Gastrocnemius medialis (tissue), 4 donors: ENCODE data around the gene SMURF2. TPM values are rescaled to one million over a fixed set of nuclear protein-coding genes. Genes with fewer than 3 reads are reported as not detected.
A peak's percentile ranks its signal among the peaks of the same experiment; 100 is the strongest.

Experiments used
- ATAC-seq, 2 donors: fragments of 150-250 bp; one replicate each; pipeline ENCODE4 v1.9.1; 2016
- DNase-seq, 2 donors: peaks; one replicate each; pipeline ENCODE4 v3.0.0-alpha.2; 2019
- H3K27ac ChIP-seq, 4 donors: fragments of 200-600 bp; sonication (generic); 1 replicate in 1 of 4; 2 replicates in 3 of 4; pipeline ENCODE4 v1.5.1; 2016 to 2018; ENCODE audit warnings: mild to moderate bottlenecking in 2 of 4, moderate library complexity in 1 of 4
- H3K27me3 ChIP-seq, 3 donors: fragments of 200-600 bp; sonication (generic) in 2 of 3; 1 replicate in 1 of 3; 2 replicates in 2 of 3; pipeline versions ENCODE4 v1.5.1 to v1.6.0; 2016 to 2019; ENCODE audit warnings: mild to moderate bottlenecking in 1 of 3, moderate library complexity in 1 of 3
- H3K36me3 ChIP-seq, 2 donors: fragments of 200-600 bp; sonication (generic) in 1 of 2; one replicate each; pipeline ENCODE4 v1.5.1; 2017 to 2018
- H3K4me1 ChIP-seq, 2 donors: fragments of 200-600 bp; sonication (generic) in 1 of 2; one replicate each; pipeline ENCODE4 v1.5.1; 2016 to 2017; ENCODE audit warnings: mild to moderate bottlenecking in 2 of 2
- H3K4me3 ChIP-seq, 4 donors: fragments of 200-600 bp; sonication (generic) in 3 of 4; 1 replicate in 1 of 4; 2 replicates in 3 of 4; pipeline ENCODE4 v1.5.1; 2016 to 2019; ENCODE audit warnings: mild to moderate bottlenecking in 2 of 4
- H3K9me3 ChIP-seq, 3 donors: fragments of 200-600 bp; sonication (generic) in 2 of 3; 1 replicate in 1 of 3; 2 replicates in 2 of 3; pipeline ENCODE4 v1.5.1; 2016 to 2019
- POLR2A ChIP-seq, 2 donors: fragments of 450-650 bp; IDR thresholded peaks; one replicate each; pipeline ENCODE4 v1.6.1; 2017; ENCODE audit warnings: antibody characterized with exemption in 2 of 2, mild to moderate bottlenecking in 2 of 2, moderate library complexity in 2 of 2
- in situ Hi-C, 4 donors: fragments of 200-750 bp; cut with MboI; loops; one replicate each; pipeline versions ENCODE4 v1.15.0 to v1.8.0; 2017; ENCODE audit warnings: low sequenced_read_pairs in 4 of 4
- intact Hi-C: fragments of 100-400 bp; cut with DNase I; formaldehyde crosslinking; loops from one replicate; pipeline ENCODE4 v1.15.1; 2023; ENCODE audit warnings: low total_unique reads
- total RNA-seq, 4 donors: library from RNA; depleted of rRNA; stranded (reverse); fragments of >200 nt; gene quantifications; one replicate each; pipeline versions ENCODE4 v1.1.0 to v1.2.3, GENCODE V29; 2016
- TF ChIP-seq, protein P1 (sequence below), 5 experiments: fragments of 450-650 bp in 3 of 5; fragments of 200-600 bp in 2 of 5; sonication (generic) in 2 of 5; IDR thresholded peaks in 4 of 5; conservative IDR thresholded peaks in 1 of 5; 1 replicate in 4 of 5; 2 replicates in 1 of 5; pipeline ENCODE4 v1.5.1; 2016 to 2019; ENCODE audit warnings: antibody characterized with exemption in 5 of 5, mild to moderate bottlenecking in 3 of 5, moderate library complexity in 3 of 5

SMURF2 gene
- total RNA-seq, 4 donors from 2014 or later, result 8.9 to 15.3 (median 11.4) TPM

DNA sequence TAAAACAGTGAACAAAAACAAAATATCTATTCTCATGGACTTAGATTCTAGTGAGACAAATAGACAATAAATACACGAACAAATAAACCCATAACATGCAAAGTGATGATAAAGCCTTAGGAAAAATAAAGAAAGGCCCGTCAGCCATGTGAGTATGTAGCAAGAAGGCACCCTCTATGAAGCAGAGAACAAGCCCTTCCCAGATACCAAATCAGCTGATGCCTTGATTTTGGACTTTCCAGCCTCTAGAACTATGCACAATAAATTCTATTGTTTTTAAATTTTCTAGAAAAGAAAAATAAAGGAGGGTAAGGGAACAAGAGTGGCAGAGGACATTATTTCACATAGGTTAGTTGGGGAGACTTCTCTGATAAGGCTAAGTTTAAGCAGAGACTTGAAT is 40.7 kb upstream of the SMURF2 start:
- TF ChIP-seq POLR2A (IDR thresholded peaks at IDR 0.05), result no peak
- H3K9me3 ChIP-seq, result no peaks in the 10 kb centered on the region
- intact Hi-C loops (no loop called here), in situ Hi-C loops (no loop called here)
- H3K27ac ChIP-seq, result no peak overlapping the region
- DNase-seq, result no peak
- no peak overlapping the region for H3K4me3 ChIP-seq
- H3K27me3 ChIP-seq, result no peaks in the 10 kb centered on the region
- no peak for ATAC-seq
- no peaks in the 10 kb centered on the region for H3K36me3 ChIP-seq
- H3K4me1 ChIP-seq, result peaks cover 5 to 7% of the 10 kb centered on the region in 2 donors

DNA sequence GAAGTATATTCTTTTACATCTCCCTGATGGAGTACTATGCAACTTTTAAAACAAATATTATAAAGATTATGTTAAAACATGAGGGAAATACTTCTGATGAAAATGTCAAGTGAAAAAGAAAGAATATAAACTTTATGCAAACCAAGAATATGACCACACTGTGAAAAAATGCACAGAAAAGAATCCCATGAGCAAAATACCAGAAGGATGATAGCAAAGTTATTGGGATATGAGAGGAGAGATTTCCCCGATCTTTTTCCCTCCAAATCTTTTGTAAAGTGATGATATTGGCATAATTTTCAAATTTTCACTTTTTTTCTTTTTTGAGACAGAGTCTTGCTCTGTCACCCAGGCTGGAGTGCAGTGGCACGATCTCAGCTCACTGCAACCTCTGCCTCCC is 36.6 kb upstream of the SMURF2 start:
- TF ChIP-seq POLR2A (IDR thresholded peaks at IDR 0.05), result no peak
- TF ChIP-seq, protein P1, sequence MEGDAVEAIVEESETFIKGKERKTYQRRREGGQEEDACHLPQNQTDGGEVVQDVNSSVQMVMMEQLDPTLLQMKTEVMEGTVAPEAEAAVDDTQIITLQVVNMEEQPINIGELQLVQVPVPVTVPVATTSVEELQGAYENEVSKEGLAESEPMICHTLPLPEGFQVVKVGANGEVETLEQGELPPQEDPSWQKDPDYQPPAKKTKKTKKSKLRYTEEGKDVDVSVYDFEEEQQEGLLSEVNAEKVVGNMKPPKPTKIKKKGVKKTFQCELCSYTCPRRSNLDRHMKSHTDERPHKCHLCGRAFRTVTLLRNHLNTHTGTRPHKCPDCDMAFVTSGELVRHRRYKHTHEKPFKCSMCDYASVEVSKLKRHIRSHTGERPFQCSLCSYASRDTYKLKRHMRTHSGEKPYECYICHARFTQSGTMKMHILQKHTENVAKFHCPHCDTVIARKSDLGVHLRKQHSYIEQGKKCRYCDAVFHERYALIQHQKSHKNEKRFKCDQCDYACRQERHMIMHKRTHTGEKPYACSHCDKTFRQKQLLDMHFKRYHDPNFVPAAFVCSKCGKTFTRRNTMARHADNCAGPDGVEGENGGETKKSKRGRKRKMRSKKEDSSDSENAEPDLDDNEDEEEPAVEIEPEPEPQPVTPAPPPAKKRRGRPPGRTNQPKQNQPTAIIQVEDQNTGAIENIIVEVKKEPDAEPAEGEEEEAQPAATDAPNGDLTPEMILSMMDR (IDR thresholded peaks at IDR 0.05 in 4 of 5, conservative IDR thresholded peaks at IDR 0.05 in 1 of 5), result no peak
- no peak for DNase-seq
- H3K9me3 ChIP-seq, result no peaks in the 10 kb centered on the region
- no peak overlapping the region for H3K4me3 ChIP-seq
- H3K27me3 ChIP-seq, result no peaks in the 10 kb centered on the region
- H3K27ac ChIP-seq, result no peak overlapping the region
- in situ Hi-C loops (no loop called here), intact Hi-C loops (no loop called here)
- H3K4me1 ChIP-seq, result no peaks in the 10 kb centered on the region
- no peaks in the 10 kb centered on the region for H3K36me3 ChIP-seq
- ATAC-seq, result no peak

DNA sequence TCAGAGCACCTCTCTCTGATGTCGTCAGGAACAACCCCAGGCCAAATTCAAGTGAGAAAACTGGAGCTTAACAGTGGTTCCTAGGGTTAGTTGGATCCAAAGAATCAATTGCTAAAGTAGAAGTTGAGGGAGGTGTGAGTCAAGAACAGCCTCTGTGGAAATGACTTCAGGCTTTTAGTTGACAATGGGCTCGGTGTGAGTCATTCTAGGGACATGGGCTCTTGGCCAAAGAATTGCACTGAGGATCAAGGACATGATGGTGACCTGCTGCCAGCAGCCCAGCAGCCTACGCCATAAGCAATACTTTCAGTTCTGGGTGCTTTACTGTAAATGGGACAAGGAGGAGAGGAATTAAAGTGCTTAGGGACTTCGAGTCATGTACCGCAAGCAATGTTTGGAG is 32.1 kb upstream of the SMURF2 start:
- Histone ChIP-seq H3K4me1 (no peaks in the 10 kb centered on the region), H3K36me3 (no peaks in the 10 kb centered on the region), H3K27me3 (no peaks in the 10 kb centered on the region), H3K4me3 (no peak overlapping the region), H3K9me3 (no peaks in the 10 kb centered on the region), H3K27ac (peak overlapping the region in 1 of 4 donors; percentile 55)
- intact Hi-C loops, result no loop called here
- ATAC-seq (peak; percentile 89 to 90), DNase-seq (peak; percentile 13 to 69)
- in situ Hi-C loops, result no loop called here
- no peak for TF ChIP-seq POLR2A (IDR thresholded peaks at IDR 0.05)
- TF ChIP-seq, protein P1 (IDR thresholded peaks at IDR 0.05 in 4 of 5, conservative IDR thresholded peaks at IDR 0.05 in 1 of 5), result no peak

DNA sequence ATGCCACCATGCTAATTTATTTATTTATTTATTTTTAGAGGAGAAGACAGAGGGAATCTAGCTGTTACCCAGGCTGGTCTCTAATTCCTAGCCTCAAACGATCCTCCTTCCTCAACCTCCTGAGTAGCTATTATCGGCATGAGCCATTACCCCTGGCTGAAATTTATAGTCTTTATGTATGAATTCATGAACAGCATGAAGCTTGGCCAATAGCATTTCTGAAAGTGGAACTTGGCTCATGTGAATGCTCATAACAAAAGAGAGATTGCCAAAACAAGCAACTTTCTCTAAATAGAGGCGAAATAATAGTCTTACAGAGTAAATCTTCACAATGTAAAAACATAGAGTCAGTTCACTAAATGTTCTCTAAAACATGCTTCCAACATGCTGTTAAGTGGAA is 30.1 kb upstream of the SMURF2 start:
- TF ChIP-seq, protein P1 (IDR thresholded peaks at IDR 0.05 in 4 of 5, conservative IDR thresholded peaks at IDR 0.05 in 1 of 5), result no peak
- DNase-seq (no peak), ATAC-seq (no peak)
- Histone ChIP-seq H3K9me3 (no peaks in the 10 kb centered on the region), H3K27ac (no peak overlapping the region), H3K27me3 (no peaks in the 10 kb centered on the region), H3K4me3 (no peak overlapping the region), H3K4me1 (no peaks in the 10 kb centered on the region), H3K36me3 (no peaks in the 10 kb centered on the region)
- in situ Hi-C loops, result no loop called here
- intact Hi-C loops, result no loop called here

DNA sequence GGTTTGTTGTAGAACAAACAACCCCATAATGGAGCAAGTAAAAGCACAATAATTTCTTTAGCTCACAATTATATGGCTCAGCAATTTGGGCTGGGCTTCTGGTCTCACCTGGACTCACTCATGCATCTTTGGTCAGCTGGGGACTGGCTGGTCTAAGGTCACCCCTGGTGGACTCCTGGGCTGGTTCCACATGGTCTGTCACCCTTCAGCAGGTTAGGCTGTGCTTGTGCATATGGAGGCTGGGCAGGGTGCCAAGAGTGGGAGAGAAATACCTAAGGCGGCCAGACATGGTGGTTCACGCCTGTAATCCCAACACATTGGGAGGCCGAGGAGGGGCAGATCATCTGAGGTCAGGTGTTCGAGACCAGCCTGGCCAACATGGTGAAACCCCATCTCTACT is 27.0 kb upstream of the SMURF2 start:
- TF ChIP-seq, protein P1 (IDR thresholded peaks at IDR 0.05 in 4 of 5, conservative IDR thresholded peaks at IDR 0.05 in 1 of 5), result no peak
- TF ChIP-seq POLR2A (IDR thresholded peaks at IDR 0.05), result no peak
- ATAC-seq (no peak), DNase-seq (no peak)
- H3K4me1 ChIP-seq, result no peaks in the 10 kb centered on the region
- no peaks in the 10 kb centered on the region for H3K36me3 ChIP-seq
- in situ Hi-C loops, result no loop called here
- no peaks in the 10 kb centered on the region for H3K9me3 ChIP-seq
- no peak overlapping the region for H3K27ac ChIP-seq
- intact Hi-C loops, result no loop called here
- H3K4me3 ChIP-seq, result no peak overlapping the region
- no peaks in the 10 kb centered on the region for H3K27me3 ChIP-seq
